SK-N-SH (cell line): ENCODE data around the gene SOX15. TPM values are rescaled to one million over a fixed set of nuclear protein-coding genes. Genes with fewer than 3 reads are reported as not detected.

Experiments
- CTCF ChIA-PET: fragments of 300-600, 350-600 bp; formaldehyde crosslinking; extraction: SDS; loops from one replicate; lab custom pipeline; 2021; lab: Yijun Ruan, JAX
- POLR2A ChIA-PET: fragments of 350-600 bp; sonication (Branson Sonifier 250); formaldehyde crosslinking; extraction: SDS; loops from one replicate; lab custom pipeline; 2020; ENCODE audit warnings: antibody characterized with exemption, inconsistent platforms; lab: Yijun Ruan, JAX
- DNase-seq: peaks from one replicate; pipeline ENCODE4 v3.0.0; 2012
- H2AFZ ChIP-seq: fragments of 200-600 bp; sonication (generic); 2 replicates; pipeline ENCODE4 v1.8.1; 2016; ENCODE audit warnings: antibody characterized with exemption, mild to moderate bottlenecking, low read depth
- H3F3A ChIP-seq: fragments of 200-600 bp; sonication (generic); replicated peaks from 2 replicates; pipeline ENCODE3; 2016; ENCODE audit warnings: antibody characterized with exemption, mild to moderate bottlenecking; ENCODE audit not compliant: insufficient read depth
- H3K27ac ChIP-seq, 2 experiments: fragments of 200-500 bp in 1 of 2; fragments of 200-600 bp in 1 of 2; sonication (Bioruptor generic) in 1 of 2; sonication (generic), shearing (Covaris generic) in 1 of 2; 2 replicates each; pipeline versions ENCODE4 v1.5.1 to v1.6.1; 2014 to 2016; ENCODE audit warnings: low read depth in 2 of 2, inconsistent platforms in 1 of 2, low read length in 1 of 2, mild to moderate bottlenecking in 1 of 2, mixed read lengths in 1 of 2
- H3K27me3 ChIP-seq: fragments of 200-600 bp; sonication (generic), shearing (Covaris generic); 2 replicates; pipeline ENCODE4 v1.6.1; 2016; ENCODE audit warnings: mixed run types; ENCODE audit not compliant: insufficient read depth
- H3K36me3 ChIP-seq, 2 experiments: fragments of 200-500 bp in 1 of 2; fragments of 200-600 bp in 1 of 2; sonication (Bioruptor generic) in 1 of 2; sonication (generic) in 1 of 2; replicated peaks in 1 of 2; 2 replicates each; pipeline versions ENCODE3 to v1.5.1; 2014 to 2016; ENCODE audit warnings: low read length in 1 of 2, mild to moderate bottlenecking in 1 of 2; ENCODE audit not compliant: insufficient read depth in 2 of 2, control insufficient read depth in 1 of 2
- H3K4me1 ChIP-seq, 2 experiments: fragments of 200-500 bp in 1 of 2; fragments of 200-600 bp in 1 of 2; sonication (Bioruptor generic) in 1 of 2; sonication (generic), shearing (Covaris generic) in 1 of 2; 2 replicates each; pipeline versions ENCODE4 v1.5.1 to v1.6.1; 2014 to 2016; ENCODE audit warnings: low read depth in 1 of 2, low read length in 1 of 2, mixed run types in 1 of 2; ENCODE audit not compliant: insufficient read depth in 2 of 2, control insufficient read depth in 1 of 2
- H3K4me2 ChIP-seq: fragments of 200-600 bp; sonication (generic), shearing (Covaris generic); 2 replicates; pipeline ENCODE4 v1.6.1; 2017; ENCODE audit warnings: mixed run types
- H3K4me3 ChIP-seq, 2 experiments: fragments of 200-500 bp in 1 of 2; fragments of 200-600 bp in 1 of 2; sonication (Bioruptor generic) in 1 of 2; sonication (generic), shearing (Covaris generic) in 1 of 2; 2 replicates each; pipeline versions ENCODE4 v1.5.1 to v1.8.1; 2014 to 2016; ENCODE audit warnings: low read depth in 2 of 2, inconsistent platforms in 1 of 2, low read length in 1 of 2, mild to moderate bottlenecking in 1 of 2, mixed read lengths in 1 of 2, moderate library complexity in 1 of 2
- H3K79me2 ChIP-seq: fragments of 200-600 bp; sonication (generic); 2 replicates; pipeline ENCODE4 v1.8.1; 2017; ENCODE audit warnings: mild to moderate bottlenecking; ENCODE audit not compliant: insufficient read depth
- H3K9ac ChIP-seq: fragments of 200-600 bp; sonication (generic); 2 replicates; pipeline ENCODE4 v1.6.1; 2017; ENCODE audit warnings: mixed run types
- H3K9me2 ChIP-seq: fragments of 200-600 bp; sonication (generic); 2 replicates; pipeline ENCODE4 v1.6.1; 2017; ENCODE audit warnings: mixed run types
- H3K9me3 ChIP-seq: fragments of 200-600 bp; sonication (generic); 2 replicates; pipeline ENCODE4 v1.6.1; 2017; ENCODE audit warnings: mixed run types, mild to moderate bottlenecking, moderate library complexity
- H4K20me1 ChIP-seq: fragments of 200-600 bp; sonication (generic); 2 replicates; pipeline ENCODE4 v1.6.1; 2017; ENCODE audit warnings: mild to moderate bottlenecking, mixed run types; ENCODE audit not compliant: insufficient read depth
- ELF1 ChIP-seq: IDR thresholded peaks from 2 replicates; pipeline ENCODE4 v1.4.0; 2012
- EP300 ChIP-seq, 2 experiments: IDR thresholded peaks; 2 replicates each; pipeline versions ENCODE4 v1.4.0 to v1.6.1; 2012; ENCODE audit warnings: borderline replicate concordance in 1 of 2, low read depth in 1 of 2, low read length in 1 of 2
- EZH2phosphoT487 ChIP-seq: fragments of 200-600 bp; sonication (generic); IDR thresholded peaks from 2 replicates; pipeline ENCODE4 v1.6.1; 2017; ENCODE audit warnings: low read depth, mixed run types, mild to moderate bottlenecking, antibody characterized with exemption, moderate library complexity, borderline replicate concordance
- GATA2 ChIP-seq: sonication (generic); formaldehyde crosslinking; IDR thresholded peaks from 2 replicates; pipeline ENCODE4 v1.5.0; 2020; ENCODE audit warnings: mild to moderate bottlenecking, missing genetic modification reagents
- NFIC ChIP-seq: IDR thresholded peaks from 2 replicates; pipeline ENCODE4 v1.4.0; 2012; ENCODE audit warnings: borderline replicate concordance
- NRF1 ChIP-seq: IDR thresholded peaks from 2 replicates; pipeline ENCODE4 v1.6.1; 2012; ENCODE audit warnings: low read depth, mild to moderate bottlenecking, low read length
- POLR2AphosphoS5 ChIP-seq: IDR thresholded peaks from 2 replicates; pipeline ENCODE4 v1.6.1; 2012; ENCODE audit warnings: low read depth, low read length
- SMC3 ChIP-seq: IDR thresholded peaks from 2 replicates; pipeline ENCODE4 v1.6.1; 2012; ENCODE audit warnings: low read depth, low read length, improper control_type of control experiment
- TAF1 ChIP-seq: IDR thresholded peaks from 2 replicates; pipeline ENCODE4 v1.6.1; 2012; ENCODE audit warnings: low read depth, mild to moderate bottlenecking, low read length, moderate library complexity, borderline replicate concordance
- TEAD4 ChIP-seq: IDR thresholded peaks from 2 replicates; pipeline ENCODE4 v1.4.0; 2012; ENCODE audit warnings: mild to moderate bottlenecking, borderline replicate concordance; ENCODE audit not compliant: insufficient read depth
- WGBS: methylation state at CpG from one replicate; pipeline ENCODE4 v1.1.6; 2017; ENCODE audit warnings: low lambda C conversion rate; 5-methylcytosine and 5-hydroxymethylcytosine counted together
- polyA plus RNA-seq, 3 experiments: library from polyadenylated mRNA; depleted of rRNA; stranded (reverse); fragments of >200 nt; gene quantifications; 2 replicates each; pipeline ENCODE4 v1.2.3, GENCODE V29; 2012
- TF ChIP-seq, protein P1 (sequence below): fragments of 150-350 bp; IDR thresholded peaks from 2 replicates; pipeline ENCODE4 v1.6.1; 2016; ENCODE audit warnings: mild to moderate bottlenecking, low read depth, low read length
- TF ChIP-seq, protein P2 (sequence below): IDR thresholded peaks from 2 replicates; pipeline ENCODE4 v1.4.0; 2012; ENCODE audit warnings: low read depth, borderline replicate concordance
- TF ChIP-seq, protein P3 (sequence below): IDR thresholded peaks from 2 replicates; pipeline ENCODE4; 2012
- TF ChIP-seq, protein P4 (sequence below): fragments of 150-350 bp; IDR thresholded peaks from 2 replicates; pipeline ENCODE4 v1.6.1; 2017; ENCODE audit warnings: antibody characterized with exemption, low read length, low read depth, borderline replicate concordance

Gene SOX15
- polyA plus RNA-seq, 1 of the 3 experiments (the other 2 are of a cell fraction), result 1.3 TPM

DNA sequence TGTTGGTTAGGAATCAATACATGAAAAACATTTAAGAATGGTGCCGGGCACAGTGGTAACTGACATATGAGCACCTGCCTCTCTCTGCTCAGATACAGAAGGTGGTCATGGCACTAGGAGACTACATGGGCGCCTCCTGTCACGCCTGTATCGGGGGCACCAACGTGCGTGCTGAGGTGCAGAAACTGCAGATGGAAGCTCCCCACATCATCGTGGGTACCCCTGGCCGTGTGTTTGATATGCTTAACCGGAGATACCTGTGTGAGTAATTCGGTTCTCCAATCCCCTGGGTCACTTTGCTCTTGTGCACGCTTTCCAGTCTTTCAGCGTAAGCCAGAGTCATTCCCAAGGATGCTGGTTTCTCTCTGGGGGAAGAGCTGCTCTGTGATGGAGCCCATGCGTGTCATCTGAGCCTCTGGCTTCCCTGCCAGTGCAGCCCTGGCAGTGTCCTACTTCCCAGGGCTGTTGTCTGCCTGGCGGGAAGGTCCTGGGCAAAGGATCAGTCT is 13.4 kb downstream of the SOX15 start:
- H3K9me2 ChIP-seq, result no peaks in the 10 kb centered on the region
- H2AFZ ChIP-seq, result no peak overlapping the region
- WGBS, result 83% methylated on average over 11 of the region's 14 CpGs
- DNase-seq, result no peak
- CTCF ChIA-PET, result interaction anchor here (0.6 to 1.7 kb wide), 3 partner anchors 15 to 271 kb away, joined by 3 to 8 read pairs (median 3); partner anchors contain the start of gene SENP3
- POLR2A ChIA-PET, result interaction anchor here (1.2 kb wide), 1 partner anchor 39 kb away, joined by 5 read pairs; the partner anchor contains the start of gene FXR2
- H3K4me2 ChIP-seq, result peak overlapping the region; percentile 96; the same call in 1 of the 2 replicates
- no peak overlapping the region for H3K4me3 ChIP-seq
- no peak overlapping the region for H3K9ac ChIP-seq
- TF ChIP-seq, protein P1, sequence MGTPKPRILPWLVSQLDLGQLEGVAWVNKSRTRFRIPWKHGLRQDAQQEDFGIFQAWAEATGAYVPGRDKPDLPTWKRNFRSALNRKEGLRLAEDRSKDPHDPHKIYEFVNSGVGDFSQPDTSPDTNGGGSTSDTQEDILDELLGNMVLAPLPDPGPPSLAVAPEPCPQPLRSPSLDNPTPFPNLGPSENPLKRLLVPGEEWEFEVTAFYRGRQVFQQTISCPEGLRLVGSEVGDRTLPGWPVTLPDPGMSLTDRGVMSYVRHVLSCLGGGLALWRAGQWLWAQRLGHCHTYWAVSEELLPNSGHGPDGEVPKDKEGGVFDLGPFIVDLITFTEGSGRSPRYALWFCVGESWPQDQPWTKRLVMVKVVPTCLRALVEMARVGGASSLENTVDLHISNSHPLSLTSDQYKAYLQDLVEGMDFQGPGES, result no peak
- H3F3A ChIP-seq, result peaks cover 61% of the 10 kb centered on the region
- peaks cover 69% of the 10 kb centered on the region for H3K79me2 ChIP-seq
- peaks cover 22 to 32% of the 10 kb centered on the region in 2 experiments for H3K4me1 ChIP-seq
- H4K20me1 ChIP-seq, result peaks cover 61% of the 10 kb centered on the region
- peak overlapping the region in 1 of 2 experiments; percentile 92; a peak in 1 of 4 replicates for H3K27ac ChIP-seq
- H3K36me3 ChIP-seq, result peaks cover 54 to 60% of the 10 kb centered on the region in 2 experiments
- no peaks in the 10 kb centered on the region for H3K9me3 ChIP-seq
- no peaks in the 10 kb centered on the region for H3K27me3 ChIP-seq

DNA sequence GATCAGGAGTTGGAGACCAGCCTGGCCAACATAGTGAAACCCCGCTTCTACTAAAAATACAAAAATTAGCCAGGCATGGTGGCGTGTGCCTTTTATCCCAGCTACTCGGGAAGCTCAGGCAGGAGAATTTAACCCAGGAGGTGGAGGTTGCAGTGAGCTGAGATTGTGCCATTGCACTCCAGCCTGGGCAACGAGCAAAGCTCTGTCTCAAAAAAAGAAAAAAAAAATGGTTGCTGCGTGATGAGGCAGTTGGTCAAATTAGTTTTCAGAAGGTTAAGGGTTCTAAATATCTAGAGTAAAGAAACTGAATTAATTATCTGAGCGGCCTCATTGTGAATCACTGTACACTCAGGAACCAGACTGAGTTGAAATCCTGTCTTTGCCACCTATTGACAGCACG is 13.9 kb downstream of the SOX15 start:
- DNase-seq, result no peak
- Histone ChIP-seq H4K20me1 (peaks cover 61% of the 10 kb centered on the region), H3K27me3 (no peaks in the 10 kb centered on the region), H3F3A (peaks cover 66% of the 10 kb centered on the region), H3K9me2 (no peaks in the 10 kb centered on the region), H3K79me2 (peaks cover 69% of the 10 kb centered on the region), H3K36me3 (peaks cover 59 to 65% of the 10 kb centered on the region in 2 experiments), H3K9ac (peak overlapping the region; percentile 100; the same call in 1 of the 2 replicates), H3K4me3 (no peak overlapping the region), H2AFZ (no peak overlapping the region), H3K4me1 (peaks cover 22 to 37% of the 10 kb centered on the region in 2 experiments), H3K27ac (peak overlapping the region in 1 of 2 experiments; percentile 92; a peak in 2 of 4 replicates), H3K4me2 (peak overlapping the region; percentile 96), H3K9me3 (no peaks in the 10 kb centered on the region)
- TF ChIP-seq SMC3 (no peak), GATA2 (no peak), EP300 (IDR thresholded peaks at IDR 0.05; ENCODE audit: borderline replicate concordance in 1 of 2, low read depth in 1 of 2, low read length in 1 of 2) (no peak), NFIC (no peak), EZH2phosphoT487 (no peak), TAF1 (no peak), NRF1 (no peak), TEAD4 (no peak), POLR2AphosphoS5 (no peak), ELF1 (no peak)
- TF ChIP-seq, protein P1, result no peak
- TF ChIP-seq, protein P2, sequence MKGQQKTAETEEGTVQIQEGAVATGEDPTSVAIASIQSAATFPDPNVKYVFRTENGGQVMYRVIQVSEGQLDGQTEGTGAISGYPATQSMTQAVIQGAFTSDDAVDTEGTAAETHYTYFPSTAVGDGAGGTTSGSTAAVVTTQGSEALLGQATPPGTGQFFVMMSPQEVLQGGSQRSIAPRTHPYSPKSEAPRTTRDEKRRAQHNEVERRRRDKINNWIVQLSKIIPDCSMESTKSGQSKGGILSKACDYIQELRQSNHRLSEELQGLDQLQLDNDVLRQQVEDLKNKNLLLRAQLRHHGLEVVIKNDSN, result no peak
- TF ChIP-seq, protein P3, sequence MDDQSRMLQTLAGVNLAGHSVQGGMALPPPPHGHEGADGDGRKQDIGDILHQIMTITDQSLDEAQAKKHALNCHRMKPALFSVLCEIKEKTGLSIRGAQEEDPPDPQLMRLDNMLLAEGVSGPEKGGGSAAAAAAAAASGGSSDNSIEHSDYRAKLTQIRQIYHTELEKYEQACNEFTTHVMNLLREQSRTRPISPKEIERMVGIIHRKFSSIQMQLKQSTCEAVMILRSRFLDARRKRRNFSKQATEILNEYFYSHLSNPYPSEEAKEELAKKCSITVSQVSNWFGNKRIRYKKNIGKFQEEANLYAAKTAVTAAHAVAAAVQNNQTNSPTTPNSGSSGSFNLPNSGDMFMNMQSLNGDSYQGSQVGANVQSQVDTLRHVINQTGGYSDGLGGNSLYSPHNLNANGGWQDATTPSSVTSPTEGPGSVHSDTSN, result no peak
- TF ChIP-seq, protein P4, sequence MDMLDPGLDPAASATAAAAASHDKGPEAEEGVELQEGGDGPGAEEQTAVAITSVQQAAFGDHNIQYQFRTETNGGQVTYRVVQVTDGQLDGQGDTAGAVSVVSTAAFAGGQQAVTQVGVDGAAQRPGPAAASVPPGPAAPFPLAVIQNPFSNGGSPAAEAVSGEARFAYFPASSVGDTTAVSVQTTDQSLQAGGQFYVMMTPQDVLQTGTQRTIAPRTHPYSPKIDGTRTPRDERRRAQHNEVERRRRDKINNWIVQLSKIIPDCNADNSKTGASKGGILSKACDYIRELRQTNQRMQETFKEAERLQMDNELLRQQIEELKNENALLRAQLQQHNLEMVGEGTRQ, result no peak
- CTCF ChIA-PET, result interaction anchor here (0.6 to 1.7 kb wide), 3 partner anchors 15 to 271 kb away, joined by 3 to 8 read pairs (median 3); partner anchors contain the start of gene SENP3
- POLR2A ChIA-PET, result interaction anchor here (1.2 to 1.4 kb wide), 2 partner anchors 39 to 111 kb away, joined by 4 to 5 read pairs; partner anchors contain the start of genes FXR2 and TP53
- 78% methylated on average over 7 of the region's 7 CpGs for WGBS
